Renal cortex interstitium (tissue), 15 donors: ENCODE data around the gene NSD1. TPM values are rescaled to one million over a fixed set of nuclear protein-coding genes. Genes with fewer than 3 reads are reported as not detected.
A peak's percentile ranks its signal among the peaks of the same experiment; 100 is the strongest.

Source experiments
- DNase-seq, 11 donors: peaks; one replicate each; pipeline ENCODE4 v3.0.0-alpha.2; 2013; ENCODE audit warnings: low read depth in 9 of 11, low spot score in 4 of 11; ENCODE audit errors: extremely low read depth in 1 of 11
- long read RNA-seq, 16 experiments: transcript quantifications; one replicate each; lab custom pipeline, GENCODE V29; 2026
- polyA plus RNA-seq, 3 donors: library from polyadenylated mRNA; unstranded; fragments of 120-200 nt; gene quantifications; one replicate each; pipeline ENCODE4 v1.2.1, GENCODE V29; 2013; ENCODE audit not compliant: insufficient read length in 3 of 3

NSD1 gene, protein sequence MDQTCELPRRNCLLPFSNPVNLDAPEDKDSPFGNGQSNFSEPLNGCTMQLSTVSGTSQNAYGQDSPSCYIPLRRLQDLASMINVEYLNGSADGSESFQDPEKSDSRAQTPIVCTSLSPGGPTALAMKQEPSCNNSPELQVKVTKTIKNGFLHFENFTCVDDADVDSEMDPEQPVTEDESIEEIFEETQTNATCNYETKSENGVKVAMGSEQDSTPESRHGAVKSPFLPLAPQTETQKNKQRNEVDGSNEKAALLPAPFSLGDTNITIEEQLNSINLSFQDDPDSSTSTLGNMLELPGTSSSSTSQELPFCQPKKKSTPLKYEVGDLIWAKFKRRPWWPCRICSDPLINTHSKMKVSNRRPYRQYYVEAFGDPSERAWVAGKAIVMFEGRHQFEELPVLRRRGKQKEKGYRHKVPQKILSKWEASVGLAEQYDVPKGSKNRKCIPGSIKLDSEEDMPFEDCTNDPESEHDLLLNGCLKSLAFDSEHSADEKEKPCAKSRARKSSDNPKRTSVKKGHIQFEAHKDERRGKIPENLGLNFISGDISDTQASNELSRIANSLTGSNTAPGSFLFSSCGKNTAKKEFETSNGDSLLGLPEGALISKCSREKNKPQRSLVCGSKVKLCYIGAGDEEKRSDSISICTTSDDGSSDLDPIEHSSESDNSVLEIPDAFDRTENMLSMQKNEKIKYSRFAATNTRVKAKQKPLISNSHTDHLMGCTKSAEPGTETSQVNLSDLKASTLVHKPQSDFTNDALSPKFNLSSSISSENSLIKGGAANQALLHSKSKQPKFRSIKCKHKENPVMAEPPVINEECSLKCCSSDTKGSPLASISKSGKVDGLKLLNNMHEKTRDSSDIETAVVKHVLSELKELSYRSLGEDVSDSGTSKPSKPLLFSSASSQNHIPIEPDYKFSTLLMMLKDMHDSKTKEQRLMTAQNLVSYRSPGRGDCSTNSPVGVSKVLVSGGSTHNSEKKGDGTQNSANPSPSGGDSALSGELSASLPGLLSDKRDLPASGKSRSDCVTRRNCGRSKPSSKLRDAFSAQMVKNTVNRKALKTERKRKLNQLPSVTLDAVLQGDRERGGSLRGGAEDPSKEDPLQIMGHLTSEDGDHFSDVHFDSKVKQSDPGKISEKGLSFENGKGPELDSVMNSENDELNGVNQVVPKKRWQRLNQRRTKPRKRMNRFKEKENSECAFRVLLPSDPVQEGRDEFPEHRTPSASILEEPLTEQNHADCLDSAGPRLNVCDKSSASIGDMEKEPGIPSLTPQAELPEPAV (N-terminal part only)
- 10 to 100 TPM; 60.4 to 66.3 (median 63.1) TPM for polyA plus RNA-seq
- long read RNA-seq, donor 1, partial matches to known transcripts: 16 of 18 reads
- long read RNA-seq, donor 1, other reads (novel, unspliced or antisense): 0 of 18 reads
- long read RNA-seq, donor 2, partial matches to known transcripts: 10 of 12 reads
- long read RNA-seq, donor 2, other reads (novel, unspliced or antisense): 0 of 12 reads
- long read RNA-seq, donor 3, partial matches to known transcripts: 7 of 8 reads
- long read RNA-seq, donor 3, other reads (novel, unspliced or antisense): 0 of 8 reads
- long read RNA-seq, donor 4, partial matches to known transcripts: 0 of 4 reads
- long read RNA-seq, donor 4, other reads (novel, unspliced or antisense): 0 of 4 reads
- long read RNA-seq, donor 5: 0 reads
- long read RNA-seq, donor 6, partial matches to known transcripts: 16 of 27 reads
- long read RNA-seq, donor 6, other reads (novel, unspliced or antisense): 9 of 27 reads
- long read RNA-seq, donor 7, partial matches to known transcripts: 0 of 6 reads
- long read RNA-seq, donor 7, other reads (novel, unspliced or antisense): 0 of 6 reads
- long read RNA-seq, donor 8: 0 reads
- long read RNA-seq, donor 9, partial matches to known transcripts: 62 of 72 reads
- long read RNA-seq, donor 9, other reads (novel, unspliced or antisense): 6 of 72 reads
- long read RNA-seq, donor 10, partial matches to known transcripts: 24 of 26 reads
- long read RNA-seq, donor 10, other reads (novel, unspliced or antisense): 0 of 26 reads
- long read RNA-seq, donor 11, partial matches to known transcripts: 19 of 27 reads
- long read RNA-seq, donor 11, other reads (novel, unspliced or antisense): 5 of 27 reads
- long read RNA-seq, donor 12, partial matches to known transcripts: 0 of 1 reads
- long read RNA-seq, donor 12, other reads (novel, unspliced or antisense): 0 of 1 reads
- long read RNA-seq, donor 13: 0 reads
- long read RNA-seq, donor 14, partial matches to known transcripts: 10 of 12 reads
- long read RNA-seq, donor 14, other reads (novel, unspliced or antisense): 0 of 12 reads
- long read RNA-seq, donor 15, partial matches to known transcripts: 0 of 2 reads
- long read RNA-seq, donor 15, other reads (novel, unspliced or antisense): 0 of 2 reads
- long read RNA-seq, donor 16, partial matches to known transcripts: 347 of 631 reads
- long read RNA-seq, donor 16, other reads (novel, unspliced or antisense): 279 of 631 reads

DNA sequence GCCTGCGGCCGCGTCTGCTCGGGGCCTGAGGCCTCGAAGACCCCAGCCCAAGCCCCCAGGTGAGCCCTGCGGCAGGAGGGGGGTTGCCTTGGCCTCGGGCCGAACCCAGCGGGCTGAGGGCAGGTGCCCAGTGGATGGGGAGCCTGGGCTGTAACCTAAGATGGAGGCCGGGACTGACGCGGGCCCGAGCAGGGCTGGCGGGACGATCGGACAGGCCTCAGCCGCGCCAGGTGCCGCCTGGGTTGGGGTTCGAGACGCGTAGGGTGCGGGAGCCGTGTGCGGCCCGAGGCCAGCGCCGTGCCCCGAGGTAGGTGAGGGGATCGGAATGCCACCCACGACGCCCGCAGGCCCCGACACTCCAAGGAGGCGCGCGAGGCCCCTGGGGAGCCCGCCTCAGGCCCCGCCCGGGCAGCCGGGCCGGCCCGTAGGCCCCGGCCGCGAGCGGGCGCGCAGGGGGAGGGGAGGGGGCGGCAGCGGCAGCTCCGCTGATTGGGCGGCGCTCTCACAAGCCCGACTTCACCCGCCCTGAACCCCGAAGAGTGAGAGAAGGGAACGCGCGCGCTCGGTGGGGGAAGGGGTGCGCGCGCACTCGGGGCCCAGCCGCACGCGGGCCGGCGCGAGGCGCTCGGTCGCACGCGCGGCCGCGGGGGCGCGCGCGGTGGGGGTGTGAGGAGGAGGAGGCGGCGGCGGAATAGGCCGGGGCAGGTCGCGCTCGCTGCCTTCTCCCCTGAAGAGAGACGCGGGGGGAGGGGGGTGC, at the start of gene NSD1:
TSS of gene NSD1 (plus strand) at position 678 of the 757 bp plus-strand sequence. CDS start 1,331 bp downstream, outside the sequence.
- DNase-seq: peak in 9 of 11 donors; percentile 70 to 91 (median 88)

DNA sequence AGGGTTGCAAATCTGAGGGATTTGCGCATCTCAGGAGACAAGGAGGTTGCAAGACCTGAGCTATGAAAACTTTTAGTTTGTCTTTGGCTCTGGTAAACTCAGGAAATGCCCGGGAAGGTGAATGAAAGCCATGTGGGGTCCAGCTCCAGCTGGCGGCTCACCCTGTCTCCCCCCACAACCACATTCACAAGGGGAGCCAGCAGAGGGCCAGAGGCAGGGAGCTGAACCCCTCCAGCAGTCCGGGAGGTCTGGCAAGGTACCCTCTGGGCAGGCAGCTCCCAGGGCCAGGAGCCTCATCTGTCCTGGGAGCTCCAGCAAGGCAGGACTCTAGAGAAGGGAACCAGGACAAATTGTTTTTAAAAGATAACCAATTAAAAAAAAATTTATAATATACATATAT, 49.4 kb upstream of the NSD1 start:
- no peak for DNase-seq

DNA sequence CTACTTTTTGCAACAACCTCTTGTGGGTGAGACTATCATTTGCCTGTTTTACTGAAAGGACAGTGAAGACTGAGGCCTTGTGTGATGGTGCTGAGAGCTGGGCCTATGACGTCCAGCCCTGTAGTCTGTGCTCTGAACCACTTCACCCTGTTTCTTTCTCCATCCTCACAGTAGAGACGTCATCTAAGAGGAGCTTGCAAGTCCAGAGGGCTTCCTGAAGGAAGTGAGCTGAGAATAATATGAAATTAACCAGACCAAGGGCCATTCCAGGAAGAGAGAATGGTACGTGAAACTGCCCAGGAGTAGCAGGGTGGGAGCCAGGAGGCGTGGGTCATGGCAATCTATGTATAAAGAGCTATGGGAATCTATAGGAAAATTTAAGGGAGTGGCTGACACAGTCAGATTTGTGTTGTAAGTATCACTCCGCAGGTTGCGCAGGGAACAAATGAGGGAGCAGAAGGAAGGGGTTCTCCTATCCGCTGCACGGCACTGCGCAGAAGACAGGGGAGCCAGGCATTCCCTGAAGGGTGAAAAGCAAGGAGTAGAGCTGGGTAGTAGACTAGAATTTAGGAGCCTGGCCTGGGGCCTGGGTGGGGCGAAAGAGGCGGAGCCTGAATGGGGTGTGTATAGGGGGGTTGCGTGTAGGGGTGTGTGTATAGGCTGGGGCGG, 47.5 kb upstream of the NSD1 start:
- DNase-seq: no peak

DNA sequence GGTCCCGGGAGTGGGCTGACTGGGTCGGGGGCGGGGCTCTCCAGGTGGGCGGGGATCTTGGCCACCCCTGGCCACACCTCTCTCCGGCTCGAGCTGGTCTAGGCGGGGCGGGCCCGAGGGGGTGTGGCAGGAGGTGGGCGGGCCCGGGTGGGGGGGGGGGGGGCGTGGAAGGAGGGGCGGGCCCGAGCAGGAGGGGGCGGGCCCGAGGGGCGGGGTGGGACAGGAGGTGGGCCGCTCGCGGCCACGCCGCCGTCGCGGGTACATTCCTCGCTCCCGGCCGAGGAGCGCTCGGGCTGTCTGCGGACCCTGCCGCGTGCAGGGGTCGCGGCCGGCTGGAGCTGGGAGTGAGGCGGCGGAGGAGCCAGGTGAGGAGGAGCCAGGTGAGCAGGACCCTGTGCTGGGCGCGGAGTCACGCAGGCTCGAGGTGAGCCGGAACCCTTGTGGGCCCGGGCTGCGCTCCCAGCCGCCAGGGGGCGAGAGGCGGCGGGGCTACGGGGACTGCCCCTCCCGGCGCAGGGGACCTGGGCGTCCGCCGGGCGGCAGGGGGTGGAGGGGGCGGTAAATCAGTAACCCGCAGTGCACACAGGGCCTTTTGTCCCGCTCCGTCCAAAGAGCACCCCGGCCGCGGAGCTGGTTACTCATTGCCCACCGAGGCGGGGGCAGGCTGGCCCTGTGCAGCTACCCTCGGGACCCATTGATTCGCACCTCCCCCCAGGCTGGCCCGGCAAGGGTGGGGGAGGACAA, 46.7 kb upstream of the NSD1 start, which contains the start of gene FGFR4:
TSS of gene FGFR4 (plus strand) at position 262 of the 744 bp plus-strand sequence. CDS start 2,688 bp downstream, outside the sequence.
- peak in 9 of 11 donors; percentile 55 to 82 (median 63) for DNase-seq

DNA sequence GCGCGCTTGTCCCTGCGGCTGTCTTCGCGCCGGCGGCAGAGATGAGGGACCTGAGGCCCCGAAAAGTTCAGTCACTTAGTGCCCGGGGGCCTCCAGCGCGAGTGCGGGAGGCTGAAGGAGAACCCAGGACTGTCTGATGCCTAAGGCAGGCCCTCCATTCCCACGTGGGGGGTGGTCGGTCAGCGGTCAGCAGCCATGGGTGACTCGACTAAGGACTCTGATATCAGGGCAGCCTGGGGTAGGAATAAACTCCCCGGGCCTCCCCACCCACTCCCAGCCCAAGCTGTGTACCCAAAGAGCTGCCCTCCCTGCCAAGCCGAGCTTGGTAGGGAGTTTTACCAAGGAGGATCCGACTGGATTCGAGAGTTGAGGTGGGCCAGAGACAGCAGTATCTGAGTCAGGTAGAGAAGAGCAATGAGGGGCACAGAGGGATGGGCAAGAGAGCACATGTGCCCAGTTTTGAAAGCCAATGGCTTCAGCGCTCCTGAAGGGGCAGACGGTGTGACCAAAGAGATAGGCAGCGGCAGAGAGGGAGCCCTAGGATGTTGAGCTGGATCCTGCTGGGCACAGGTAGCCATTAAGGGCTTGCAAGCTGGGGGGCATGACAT, 46.1 kb upstream of the NSD1 start:
- no peak for DNase-seq

DNA sequence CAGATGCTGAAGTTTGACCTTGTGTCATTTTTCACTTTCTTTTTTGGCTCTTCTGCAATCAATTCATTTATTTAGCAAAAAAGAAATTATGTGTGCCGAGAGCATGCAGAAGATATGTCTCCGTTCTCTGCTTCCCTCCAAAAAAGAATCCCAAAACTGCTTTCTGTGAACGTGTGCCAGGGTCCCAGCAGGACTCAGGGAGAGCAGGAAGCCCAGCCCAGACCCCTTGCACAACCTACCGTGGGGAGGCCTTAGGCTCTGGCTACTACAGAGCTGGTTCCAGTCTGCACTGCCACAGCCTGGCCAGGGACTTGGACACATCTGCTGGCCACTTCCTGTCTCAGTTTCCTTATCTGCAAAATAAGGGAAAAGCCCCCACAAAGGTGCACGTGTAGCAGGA, 44.4 kb upstream of the NSD1 start:
- no peak for DNase-seq

DNA sequence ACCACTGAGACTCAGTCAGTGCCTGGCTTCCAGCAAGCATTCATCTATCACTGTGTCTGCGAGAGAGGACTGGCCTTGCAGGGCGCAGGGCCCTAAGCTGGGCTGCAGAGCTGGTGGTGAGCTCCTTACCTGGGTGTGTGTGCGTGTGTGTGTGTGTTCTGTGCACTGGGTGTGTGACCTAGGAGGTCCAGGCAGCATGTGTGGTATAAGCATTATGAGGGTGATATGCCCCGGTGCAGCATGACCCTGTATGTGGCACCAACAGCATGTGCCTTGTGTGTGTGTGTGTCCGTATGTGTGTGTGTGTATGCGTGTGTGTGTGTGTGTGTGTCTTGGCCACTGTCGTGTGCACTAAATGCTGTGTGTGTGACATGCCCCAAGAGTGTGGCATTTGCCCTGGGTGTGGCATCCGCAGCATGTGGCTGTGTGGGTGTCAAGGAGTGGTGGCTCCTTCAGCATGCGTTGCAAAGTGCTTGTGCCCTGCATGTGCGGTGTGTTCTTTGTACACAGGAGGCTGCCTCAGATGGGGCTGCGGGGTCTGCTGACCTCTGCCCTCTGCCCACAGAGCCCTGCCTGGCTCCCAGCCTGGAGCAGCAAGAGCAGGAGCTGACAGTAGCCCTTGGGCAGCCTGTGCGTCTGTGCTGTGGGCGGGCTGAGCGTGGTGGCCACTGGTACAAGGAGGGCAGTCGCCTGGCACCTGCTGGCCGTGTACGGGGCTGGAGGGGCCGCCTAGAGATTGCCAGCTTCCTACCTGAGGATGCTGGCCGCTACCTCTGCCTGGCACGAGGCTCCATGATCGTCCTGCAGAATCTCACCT, 43.5 kb upstream of the NSD1 start:
- no peak for DNase-seq

DNA sequence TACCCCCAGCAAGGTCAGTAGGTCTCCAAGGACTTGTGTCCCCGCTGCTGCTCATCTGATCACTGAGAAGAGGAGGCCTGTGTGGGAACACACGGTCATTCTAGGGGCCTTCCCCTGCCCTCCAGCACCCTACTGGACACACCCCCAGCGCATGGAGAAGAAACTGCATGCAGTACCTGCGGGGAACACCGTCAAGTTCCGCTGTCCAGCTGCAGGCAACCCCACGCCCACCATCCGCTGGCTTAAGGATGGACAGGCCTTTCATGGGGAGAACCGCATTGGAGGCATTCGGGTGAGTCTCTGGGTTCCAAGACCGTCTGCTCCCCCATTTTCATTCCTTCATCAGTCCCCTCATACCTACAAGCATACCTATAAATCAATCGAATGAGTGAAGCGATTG, 42.8 kb upstream of the NSD1 start:
- DNase-seq: no peak

DNA sequence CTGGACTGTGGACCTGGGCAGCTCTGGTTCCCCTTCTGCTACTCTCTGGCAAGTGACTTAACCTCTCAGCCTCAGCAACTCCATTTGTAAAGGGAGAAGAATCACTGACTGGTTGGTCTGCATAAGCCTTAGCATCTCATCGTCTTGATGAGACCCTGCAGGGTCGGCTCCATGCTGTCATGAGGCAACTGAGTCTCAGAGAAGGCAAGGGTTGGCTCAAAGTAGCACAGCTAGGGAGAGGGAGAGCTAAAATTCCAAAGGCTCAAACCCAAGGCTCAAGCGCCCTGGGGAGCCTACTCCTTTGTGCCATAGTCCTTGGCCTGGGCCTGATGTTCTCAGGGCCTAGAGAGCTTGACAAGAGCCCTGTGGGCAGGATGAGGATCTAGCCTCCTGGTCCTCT, 42.3 kb upstream of the NSD1 start:
- DNase-seq: no peak

DNA sequence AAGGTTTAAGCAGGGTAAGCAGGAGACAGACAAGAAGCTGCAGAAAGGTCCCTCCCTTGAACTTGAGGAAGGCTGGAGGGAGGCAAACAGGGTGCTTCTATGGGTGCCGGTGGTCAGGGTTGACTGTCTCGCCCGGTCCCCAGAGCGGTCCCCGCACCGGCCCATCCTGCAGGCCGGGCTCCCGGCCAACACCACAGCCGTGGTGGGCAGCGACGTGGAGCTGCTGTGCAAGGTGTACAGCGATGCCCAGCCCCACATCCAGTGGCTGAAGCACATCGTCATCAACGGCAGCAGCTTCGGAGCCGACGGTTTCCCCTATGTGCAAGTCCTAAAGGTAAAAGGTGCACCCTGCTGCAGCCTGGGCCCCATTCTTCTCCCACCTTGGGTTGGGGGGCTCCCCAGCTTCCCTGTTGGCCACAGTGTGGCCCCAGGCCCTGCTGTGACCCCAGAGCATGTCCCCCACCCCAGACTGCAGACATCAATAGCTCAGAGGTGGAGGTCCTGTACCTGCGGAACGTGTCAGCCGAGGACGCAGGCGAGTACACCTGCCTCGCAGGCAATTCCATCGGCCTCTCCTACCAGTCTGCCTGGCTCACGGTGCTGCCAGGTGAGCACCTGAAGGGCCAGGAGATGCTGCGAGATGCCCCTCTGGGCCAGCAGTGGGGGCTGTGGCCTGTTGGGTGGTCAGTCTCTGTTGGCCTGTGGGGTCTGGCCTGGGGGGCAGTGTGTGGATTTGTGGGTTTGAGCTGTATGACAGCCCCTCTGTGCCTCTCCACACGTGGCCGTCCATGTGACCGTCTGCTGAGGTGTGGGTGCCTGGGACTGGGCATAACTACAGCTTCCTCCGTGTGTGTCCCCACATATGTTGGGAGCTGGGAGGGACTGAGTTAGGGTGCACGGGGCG, 41.1 kb upstream of the NSD1 start:
- no peak for DNase-seq

DNA sequence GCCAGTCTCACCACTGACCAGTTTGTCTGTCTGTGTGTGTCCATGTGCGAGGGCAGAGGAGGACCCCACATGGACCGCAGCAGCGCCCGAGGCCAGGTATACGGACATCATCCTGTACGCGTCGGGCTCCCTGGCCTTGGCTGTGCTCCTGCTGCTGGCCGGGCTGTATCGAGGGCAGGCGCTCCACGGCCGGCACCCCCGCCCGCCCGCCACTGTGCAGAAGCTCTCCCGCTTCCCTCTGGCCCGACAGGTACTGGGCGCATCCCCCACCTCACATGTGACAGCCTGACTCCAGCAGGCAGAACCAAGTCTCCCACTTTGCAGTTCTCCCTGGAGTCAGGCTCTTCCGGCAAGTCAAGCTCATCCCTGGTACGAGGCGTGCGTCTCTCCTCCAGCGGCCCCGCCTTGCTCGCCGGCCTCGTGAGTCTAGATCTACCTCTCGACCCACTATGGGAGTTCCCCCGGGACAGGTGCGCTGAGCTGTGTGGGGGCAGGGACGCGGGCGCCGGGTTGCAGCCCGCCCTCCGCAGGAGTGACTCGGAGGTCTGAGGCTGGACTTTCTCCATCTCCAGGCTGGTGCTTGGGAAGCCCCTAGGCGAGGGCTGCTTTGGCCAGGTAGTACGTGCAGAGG, 40.4 kb upstream of the NSD1 start:
- DNase-seq: no peak

DNA sequence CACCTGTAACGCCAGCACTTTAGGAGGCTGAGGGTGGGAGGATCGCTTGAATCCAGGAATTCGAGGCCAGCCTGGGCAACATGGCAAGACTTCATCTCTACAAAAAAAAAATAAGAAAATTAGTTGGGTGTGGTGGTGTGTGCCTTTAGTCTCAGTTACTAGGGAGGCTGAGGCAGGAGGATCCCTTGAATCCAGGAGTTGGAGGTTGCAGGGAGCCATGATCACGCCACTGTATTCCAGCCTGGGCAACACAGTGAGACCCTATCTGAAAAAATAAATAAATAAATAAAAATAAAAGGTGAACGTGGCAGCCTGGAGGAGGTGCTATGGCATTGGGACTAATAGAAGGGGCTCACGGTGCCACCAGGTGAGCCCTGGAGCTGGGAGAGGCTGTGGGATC, 39.8 kb upstream of the NSD1 start:
- no peak for DNase-seq
